ENCODE measurements around the gene IL6ST.

GRCh38 chr5:55914971-55915370 lies 79.8 kb downstream of the IL6ST start:
- no peak for TF ChIP-seq CTCF (IDR thresholded peaks at IDR 0.05)
- TF ChIP-seq POLR2AphosphoS5 (IDR thresholded peaks at IDR 0.05; ENCODE audit: low read depth, low read length) = no peak
- no peak for TF ChIP-seq SIN3A (IDR thresholded peaks at IDR 0.05; ENCODE audit: borderline replicate concordance, insufficient read depth, low read depth, low read length)
- no peak for TF ChIP-seq REST (IDR thresholded peaks at IDR 0.05; ENCODE audit: insufficient read depth in 1 of 2, low read depth in 2 of 2, low read length in 1 of 2)

Measured in Panc1 (cell line).